Nephron (organoid): Measurements from ENCODE around the gene ATL1.

Experiments used
- H3K27ac Mint-ChIP-seq, 3 experiments: 2 replicates each; pipeline ENCODE4 v1.8.0; 2020; ENCODE audit warnings: mixed read lengths in 3 of 3, mild to moderate bottlenecking in 2 of 3, moderate library complexity in 1 of 3
- H3K27me3 Mint-ChIP-seq: 2 replicates; pipeline ENCODE4 v1.8.0; 2021; ENCODE audit warnings: low read depth, mild to moderate bottlenecking, moderate library complexity, mixed read lengths
- H3K36me3 Mint-ChIP-seq: 2 replicates; pipeline ENCODE4 v1.8.0; 2020; ENCODE audit warnings: low read depth, mixed read lengths
- H3K4me1 Mint-ChIP-seq: 2 replicates; pipeline ENCODE4 v1.8.0; 2020; ENCODE audit warnings: mixed read lengths
- H3K4me3 Mint-ChIP-seq, 3 experiments: 2 replicates each; pipeline ENCODE4 v1.8.0; 2020; ENCODE audit warnings: mild to moderate bottlenecking in 3 of 3, mixed read lengths in 3 of 3, moderate library complexity in 2 of 3
- H3K9me3 Mint-ChIP-seq: 2 replicates; pipeline ENCODE4 v1.8.0; 2020; ENCODE audit warnings: mixed read lengths
- TF ChIP-seq, protein P1 (sequence below), 3 experiments: fragments of 200-600 bp; sonication (generic); IDR thresholded peaks; one replicate each; pipeline ENCODE4 v1.5.0; 2021; ENCODE audit warnings: antibody characterized with exemption in 3 of 3; ENCODE audit not compliant: unreplicated experiment in 3 of 3

The ATL1 gene

GRCh38 chr14:50606468-50606867 is 46.5 kb downstream of the ATL1 start:
- Mint-ChIP-seq H3K4me3 (no peak overlapping the region), H3K27me3 (no peaks in the 10 kb centered on the region), H3K4me1 (peaks cover 10% of the 10 kb centered on the region), H3K27ac (no peak overlapping the region), H3K9me3 (no peaks in the 10 kb centered on the region), H3K36me3 (no peaks in the 10 kb centered on the region)
- TF ChIP-seq, protein P1, sequence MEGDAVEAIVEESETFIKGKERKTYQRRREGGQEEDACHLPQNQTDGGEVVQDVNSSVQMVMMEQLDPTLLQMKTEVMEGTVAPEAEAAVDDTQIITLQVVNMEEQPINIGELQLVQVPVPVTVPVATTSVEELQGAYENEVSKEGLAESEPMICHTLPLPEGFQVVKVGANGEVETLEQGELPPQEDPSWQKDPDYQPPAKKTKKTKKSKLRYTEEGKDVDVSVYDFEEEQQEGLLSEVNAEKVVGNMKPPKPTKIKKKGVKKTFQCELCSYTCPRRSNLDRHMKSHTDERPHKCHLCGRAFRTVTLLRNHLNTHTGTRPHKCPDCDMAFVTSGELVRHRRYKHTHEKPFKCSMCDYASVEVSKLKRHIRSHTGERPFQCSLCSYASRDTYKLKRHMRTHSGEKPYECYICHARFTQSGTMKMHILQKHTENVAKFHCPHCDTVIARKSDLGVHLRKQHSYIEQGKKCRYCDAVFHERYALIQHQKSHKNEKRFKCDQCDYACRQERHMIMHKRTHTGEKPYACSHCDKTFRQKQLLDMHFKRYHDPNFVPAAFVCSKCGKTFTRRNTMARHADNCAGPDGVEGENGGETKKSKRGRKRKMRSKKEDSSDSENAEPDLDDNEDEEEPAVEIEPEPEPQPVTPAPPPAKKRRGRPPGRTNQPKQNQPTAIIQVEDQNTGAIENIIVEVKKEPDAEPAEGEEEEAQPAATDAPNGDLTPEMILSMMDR (IDR thresholded peaks at IDR 0.05; ENCODE audit: unreplicated experiment in 3 of 3) = no peak

GRCh38 chr14:50607181-50607580 is 47.2 kb downstream of the ATL1 start:
- Mint-ChIP-seq H3K4me3 (no peak overlapping the region), H3K27me3 (no peaks in the 10 kb centered on the region)
- TF ChIP-seq, protein P1 (IDR thresholded peaks at IDR 0.05; ENCODE audit: unreplicated experiment in 3 of 3) = no peak

DNA sequence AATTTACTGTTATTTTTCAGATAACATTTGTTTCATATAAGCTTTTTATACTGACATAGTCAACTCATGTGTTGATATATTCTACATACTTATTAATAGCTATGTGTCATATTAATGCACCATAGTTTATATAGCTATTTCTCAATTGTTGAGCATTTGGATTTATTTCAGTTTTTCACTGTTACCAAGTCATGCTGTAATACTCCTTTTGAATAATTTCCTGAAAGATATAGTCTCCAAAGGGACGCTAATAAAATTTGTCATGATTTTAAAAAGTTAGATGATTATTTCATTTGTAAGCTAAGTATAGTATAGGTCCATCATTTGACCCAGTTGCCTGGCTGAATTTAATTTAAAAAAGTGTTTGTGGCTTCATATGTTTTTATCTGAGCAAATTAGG is 47.8 kb downstream of the ATL1 start:
- H3K27me3 Mint-ChIP-seq = no peaks in the 10 kb centered on the region
- H3K4me3 Mint-ChIP-seq = no peak overlapping the region
- peaks cover 10% of the 10 kb centered on the region for H3K4me1 Mint-ChIP-seq
- H3K9me3 Mint-ChIP-seq = no peaks in the 10 kb centered on the region
- no peak overlapping the region for H3K27ac Mint-ChIP-seq
- TF ChIP-seq, protein P1 (IDR thresholded peaks at IDR 0.05; ENCODE audit: unreplicated experiment in 3 of 3) = no peak
- H3K36me3 Mint-ChIP-seq = no peaks in the 10 kb centered on the region

More at GRCh38 chr14:50607181-50607580, 47.2 kb downstream of the ATL1 start:
- no peaks in the 10 kb centered on the region for H3K36me3 Mint-ChIP-seq
- no peaks in the 10 kb centered on the region for H3K9me3 Mint-ChIP-seq
- no peak overlapping the region for H3K27ac Mint-ChIP-seq
- H3K4me1 Mint-ChIP-seq = peaks cover 10% of the 10 kb centered on the region

GRCh38 chr14:50608302-50608851 is 48.4 kb downstream of the ATL1 start:
- no peak overlapping the region for H3K27ac Mint-ChIP-seq
- TF ChIP-seq, protein P1 (IDR thresholded peaks at IDR 0.05; ENCODE audit: unreplicated experiment in 3 of 3) = no peak
- H3K9me3 Mint-ChIP-seq = no peaks in the 10 kb centered on the region
- no peaks in the 10 kb centered on the region for H3K36me3 Mint-ChIP-seq
- no peak overlapping the region for H3K4me3 Mint-ChIP-seq
- no peaks in the 10 kb centered on the region for H3K27me3 Mint-ChIP-seq
- peaks cover 10% of the 10 kb centered on the region for H3K4me1 Mint-ChIP-seq

DNA sequence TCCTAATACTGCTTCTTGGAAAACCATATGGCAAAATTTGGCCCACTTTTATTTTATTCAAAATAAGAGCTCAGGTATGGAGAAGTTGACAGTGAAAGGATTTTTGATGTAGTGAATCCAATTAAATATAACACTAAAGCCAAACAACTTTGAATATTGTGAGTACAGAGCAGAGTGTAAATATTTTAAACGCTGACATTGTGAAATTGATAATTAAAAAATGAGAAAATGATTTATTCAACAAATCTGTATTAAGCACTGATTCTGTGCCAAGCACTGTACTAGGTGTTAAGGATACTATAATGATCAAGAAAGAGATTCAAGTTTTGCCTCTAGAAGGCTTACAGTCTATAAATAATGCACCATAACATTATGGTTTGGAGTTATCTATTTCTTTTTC is 50.5 kb downstream of the ATL1 start:
- H3K4me1 Mint-ChIP-seq = peaks cover 10% of the 10 kb centered on the region
- TF ChIP-seq, protein P1 (IDR thresholded peaks at IDR 0.05; ENCODE audit: unreplicated experiment in 3 of 3) = no peak
- no peak overlapping the region for H3K4me3 Mint-ChIP-seq
- H3K27me3 Mint-ChIP-seq = no peaks in the 10 kb centered on the region
- no peak overlapping the region for H3K27ac Mint-ChIP-seq
- peaks cover 1% of the 10 kb centered on the region for H3K36me3 Mint-ChIP-seq
- H3K9me3 Mint-ChIP-seq = no peaks in the 10 kb centered on the region

- TF ChIP-seq, protein P1 (IDR thresholded peaks at IDR 0.05; ENCODE audit: unreplicated experiment in 3 of 3) = no peak
Observed at GRCh38 chr14:50612806-50613205, 52.9 kb downstream of the ATL1 start.

More at GRCh38 chr14:50612806-50613205, 52.9 kb downstream of the ATL1 start:
- Mint-ChIP-seq H3K9me3 (no peaks in the 10 kb centered on the region), H3K4me1 (peaks cover 3% of the 10 kb centered on the region), H3K27me3 (no peaks in the 10 kb centered on the region), H3K36me3 (peaks cover 4% of the 10 kb centered on the region), H3K27ac (no peak overlapping the region), H3K4me3 (no peak overlapping the region)
